ENCODE measurements around the gene OR7G1.

Gene OR7G1, protein sequence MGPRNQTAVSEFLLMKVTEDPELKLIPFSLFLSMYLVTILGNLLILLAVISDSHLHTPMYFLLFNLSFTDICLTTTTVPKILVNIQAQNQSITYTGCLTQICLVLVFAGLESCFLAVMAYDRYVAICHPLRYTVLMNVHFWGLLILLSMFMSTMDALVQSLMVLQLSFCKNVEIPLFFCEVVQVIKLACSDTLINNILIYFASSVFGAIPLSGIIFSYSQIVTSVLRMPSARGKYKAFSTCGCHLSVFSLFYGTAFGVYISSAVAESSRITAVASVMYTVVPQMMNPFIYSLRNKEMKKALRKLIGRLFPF

DNA sequence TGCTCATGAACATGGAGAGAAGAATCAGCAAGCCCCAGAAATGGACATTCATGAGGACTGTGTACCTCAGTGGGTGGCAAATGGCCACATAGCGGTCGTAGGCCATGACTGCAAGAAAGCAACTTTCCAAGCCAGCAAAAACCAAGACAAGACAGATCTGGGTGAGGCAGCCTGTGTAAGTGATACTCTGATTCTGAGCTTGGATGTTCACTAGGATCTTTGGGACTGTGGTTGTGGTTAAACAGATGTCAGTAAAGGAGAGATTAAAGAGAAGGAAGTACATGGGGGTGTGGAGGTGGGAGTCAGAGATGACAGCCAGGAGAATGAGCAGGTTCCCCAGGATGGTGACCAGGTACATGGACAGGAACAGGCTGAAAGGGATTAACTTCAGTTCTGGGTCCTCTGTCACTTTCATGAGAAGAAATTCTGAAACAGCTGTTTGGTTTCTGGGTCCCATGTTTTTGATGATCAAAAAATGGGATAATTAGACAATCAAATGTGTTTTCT is at the start of gene OR7G1:
OR7G1 (minus strand) TSS at position 457 of the 507 bp plus-strand sequence; CDS start at position 457, 0 bp downstream.
- DNase-seq (ENCODE audit: low read depth): no peak

GRCh38 chr19:9165261-9165660 is 49.7 kb upstream of the OR7G1 start:
- peak; percentile 24 for DNase-seq (ENCODE audit: low read depth)

DNA sequence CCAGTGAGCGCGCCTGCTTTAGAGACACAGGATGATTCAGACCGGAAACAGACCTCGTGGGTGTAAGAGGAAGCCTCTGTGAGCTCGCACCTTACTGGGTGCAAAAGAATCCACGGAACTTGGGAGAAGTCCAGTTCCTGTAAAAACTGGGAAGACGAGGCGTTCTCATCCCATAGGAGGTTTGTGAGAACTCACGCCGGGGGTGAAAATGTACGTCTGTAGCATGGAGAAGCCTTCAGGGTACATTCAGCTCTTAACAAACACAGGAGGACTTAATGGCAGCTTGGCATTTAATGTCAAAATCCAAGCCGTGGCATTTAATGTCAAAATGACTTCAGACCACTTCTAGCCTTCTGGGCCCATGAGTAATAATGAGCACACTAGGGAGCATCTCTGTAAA is 45.9 kb upstream of the OR7G1 start:
- no peak for DNase-seq (ENCODE audit: low read depth)

DNA sequence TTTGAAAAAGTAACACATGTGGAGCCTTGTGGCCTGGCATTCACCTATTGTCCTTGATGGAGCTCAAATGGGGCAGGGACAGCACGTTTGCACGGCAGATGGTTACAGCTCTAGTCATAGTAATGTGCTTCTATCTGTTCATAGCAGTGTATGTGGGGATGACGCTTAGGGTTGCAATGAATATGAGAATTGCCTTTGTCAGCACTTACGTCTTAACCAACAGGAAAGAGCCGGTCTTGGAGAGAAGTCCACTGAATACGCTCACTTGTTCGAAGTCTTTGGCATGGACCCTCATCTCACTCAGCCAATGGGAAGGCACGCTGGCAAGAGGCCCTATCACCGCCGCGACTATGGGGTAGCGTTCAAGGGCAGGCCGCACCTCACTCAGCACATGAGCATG is 44.3 kb upstream of the OR7G1 start:
- no peak for DNase-seq (ENCODE audit: low read depth)

DNA sequence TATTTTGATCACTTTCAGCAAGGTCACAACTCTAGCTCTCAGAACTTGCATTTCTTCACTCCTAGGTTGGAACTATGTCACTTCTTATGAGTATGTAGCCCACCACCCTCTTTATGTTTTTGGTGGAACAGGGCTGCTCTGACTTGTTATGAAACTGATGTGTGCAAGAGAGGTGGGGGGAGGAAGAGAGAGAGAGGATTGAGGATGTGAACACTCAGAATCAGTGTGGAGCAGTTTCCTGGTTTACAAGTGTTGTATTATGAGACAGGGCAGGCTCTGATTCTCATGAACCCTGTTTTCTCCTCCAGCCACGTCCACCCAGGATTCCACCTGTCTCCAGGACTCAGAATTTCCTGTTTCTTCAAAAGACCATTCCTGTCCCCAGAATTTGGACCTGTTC is 40.7 kb upstream of the OR7G1 start:
- no peak for DNase-seq (ENCODE audit: low read depth)

DNA sequence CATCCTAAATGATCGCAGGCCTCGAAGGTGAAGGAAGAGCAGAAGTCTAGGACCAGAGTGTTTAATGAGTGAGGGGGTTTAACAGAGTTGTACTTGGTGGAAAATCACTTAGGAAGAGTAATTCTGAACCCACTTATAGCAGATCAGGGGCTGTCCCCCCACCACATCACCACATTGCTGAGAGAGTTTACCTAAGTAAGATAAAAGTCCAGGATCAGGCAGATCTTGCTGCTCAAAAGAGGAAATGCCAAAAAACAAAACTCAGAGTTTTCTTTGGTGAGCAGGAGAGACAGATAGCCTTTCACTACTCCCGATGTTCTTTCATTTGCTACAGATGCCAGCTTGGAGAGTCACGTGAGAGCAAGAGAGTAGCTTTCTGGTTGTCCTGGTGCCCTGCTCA is 40.0 kb upstream of the OR7G1 start:
- DNase-seq (ENCODE audit: low read depth): no peak

DNA sequence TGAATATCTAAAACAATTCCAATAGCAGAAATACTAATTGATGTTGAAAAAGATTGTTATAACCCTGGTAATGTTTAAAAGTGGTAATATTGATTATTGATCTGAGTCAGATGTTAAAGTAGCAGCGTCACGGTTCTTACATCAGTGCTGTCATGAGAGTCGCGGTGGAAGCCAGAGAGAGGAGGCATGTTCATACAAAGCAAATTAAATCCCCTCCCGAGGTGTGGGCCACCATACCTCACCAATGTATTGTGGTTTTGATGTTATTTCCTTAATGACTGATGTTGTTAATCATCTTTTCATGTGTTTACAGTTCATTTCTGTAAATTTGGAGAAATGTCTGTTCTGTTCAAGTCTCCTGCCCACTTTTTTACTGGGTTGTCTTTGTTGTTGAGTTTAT is 35.8 kb upstream of the OR7G1 start:
- no peak for DNase-seq (ENCODE audit: low read depth)

GRCh38 chr19:9150650-9151049 is 35.1 kb upstream of the OR7G1 start:
- no peak for DNase-seq (ENCODE audit: low read depth)

GRCh38 chr19:9149997-9150396 is 34.4 kb upstream of the OR7G1 start:
- no peak for DNase-seq (ENCODE audit: low read depth)

GRCh38 chr19:9148697-9149096 is 33.1 kb upstream of the OR7G1 start:
- DNase-seq (ENCODE audit: low read depth): no peak

DNA sequence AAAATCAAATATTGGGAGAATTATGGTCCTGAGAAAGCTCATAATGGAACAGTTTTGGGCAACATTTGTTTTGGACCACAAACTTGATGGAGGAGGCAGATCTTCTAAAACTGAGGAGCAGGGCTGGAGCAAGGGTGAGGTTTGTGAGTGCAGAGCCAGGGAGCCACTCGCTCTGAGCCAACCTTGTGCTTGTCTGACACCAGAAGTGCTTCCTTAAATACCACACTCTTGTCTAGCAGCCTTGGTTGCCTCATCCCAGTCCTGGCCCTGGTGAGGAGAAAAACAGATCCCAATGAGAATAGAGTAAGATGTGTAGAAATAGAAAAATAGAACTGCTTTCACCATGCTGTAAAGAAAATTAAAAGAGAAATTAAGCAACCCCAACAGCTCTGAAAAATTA is 31.3 kb upstream of the OR7G1 start:
- DNase-seq (ENCODE audit: low read depth): no peak

DNA sequence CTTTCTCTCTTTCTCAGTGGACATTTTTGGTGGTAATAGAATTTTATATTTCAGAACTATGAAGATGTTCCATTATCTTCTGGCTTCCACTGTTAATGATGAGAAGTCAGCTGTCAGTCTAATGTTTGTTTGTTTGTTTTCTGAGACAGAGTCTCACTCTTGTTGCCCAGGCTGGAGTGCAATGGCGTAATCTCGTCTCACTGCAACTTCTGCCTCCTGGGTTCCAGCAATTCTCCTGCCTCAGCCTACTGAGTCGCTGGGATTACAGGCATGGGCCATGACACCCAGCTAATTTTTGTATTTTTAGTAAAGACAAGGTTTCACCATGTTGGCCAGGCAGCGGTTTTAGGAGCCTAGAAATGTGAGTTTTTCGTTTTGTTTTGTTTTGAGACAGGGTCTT is 29.4 kb upstream of the OR7G1 start:
- DNase-seq (ENCODE audit: low read depth): peak; percentile 9

DNA sequence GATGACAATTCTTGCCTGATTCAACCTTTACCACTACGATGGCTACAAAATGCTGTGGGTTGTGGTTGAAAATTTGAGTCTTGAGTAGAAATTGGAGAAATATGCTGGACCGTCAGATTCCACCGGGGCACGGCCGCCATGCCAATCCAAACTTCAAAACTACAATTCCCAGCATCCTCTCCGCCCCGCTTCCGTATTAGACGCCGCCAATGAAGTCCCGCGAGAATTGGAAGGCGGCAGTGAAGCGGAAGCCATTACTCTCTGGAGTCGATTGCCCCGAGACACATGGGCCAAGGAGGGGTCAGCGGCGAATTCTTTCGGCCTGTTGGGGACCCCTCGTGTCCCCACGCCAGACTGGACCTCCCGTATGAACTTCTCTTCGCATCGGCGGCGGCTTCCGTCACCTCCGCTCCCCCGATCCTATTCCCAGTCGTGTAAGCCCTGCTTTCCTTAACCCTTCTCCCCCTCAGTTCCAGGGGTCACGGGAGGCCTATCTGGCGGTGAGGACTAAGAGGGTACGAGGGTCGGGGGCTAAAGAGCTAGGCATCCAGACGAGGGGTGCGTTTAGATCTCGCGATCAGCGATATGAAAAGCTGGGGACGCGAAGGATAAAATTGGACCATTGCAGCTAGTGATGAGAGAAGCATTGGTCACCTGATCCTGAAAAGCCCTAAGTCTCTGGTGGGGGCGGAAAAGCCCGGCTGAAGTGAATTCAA is 24.8 kb upstream of the OR7G1 start, which contains the start of gene ZNF317:
ZNF317 (plus strand) TSS at position 239 of the 716 bp plus-strand sequence. CDS start 15,620 bp downstream, outside the sequence.
- peak; percentile 95 for DNase-seq (ENCODE audit: low read depth)

DNA sequence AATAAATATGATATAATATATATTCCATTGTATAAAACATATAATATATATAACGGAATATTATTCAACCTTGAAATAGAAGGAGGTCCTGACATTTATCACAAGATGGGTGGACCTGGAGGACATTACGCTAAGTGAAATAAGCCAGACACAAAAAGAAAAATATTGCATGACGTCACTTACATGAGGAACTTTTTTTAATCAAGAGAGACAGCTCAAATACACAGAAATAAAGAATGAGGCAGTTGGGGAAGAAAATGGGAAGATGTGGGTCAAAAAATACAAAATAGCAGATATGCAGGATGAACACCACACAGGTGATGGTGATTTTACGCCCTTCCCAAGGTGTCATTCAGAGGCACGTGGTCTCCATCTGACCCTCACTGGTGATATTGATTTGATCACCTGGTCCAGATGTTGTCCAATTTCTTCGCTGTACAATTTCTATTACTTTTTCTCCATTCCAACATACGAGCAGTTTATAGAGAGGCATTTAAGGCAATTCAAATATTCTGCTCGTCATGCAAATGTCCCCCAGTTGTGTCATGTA is 24.1 kb upstream of the OR7G1 start:
- DNase-seq (ENCODE audit: low read depth): no peak

DNA sequence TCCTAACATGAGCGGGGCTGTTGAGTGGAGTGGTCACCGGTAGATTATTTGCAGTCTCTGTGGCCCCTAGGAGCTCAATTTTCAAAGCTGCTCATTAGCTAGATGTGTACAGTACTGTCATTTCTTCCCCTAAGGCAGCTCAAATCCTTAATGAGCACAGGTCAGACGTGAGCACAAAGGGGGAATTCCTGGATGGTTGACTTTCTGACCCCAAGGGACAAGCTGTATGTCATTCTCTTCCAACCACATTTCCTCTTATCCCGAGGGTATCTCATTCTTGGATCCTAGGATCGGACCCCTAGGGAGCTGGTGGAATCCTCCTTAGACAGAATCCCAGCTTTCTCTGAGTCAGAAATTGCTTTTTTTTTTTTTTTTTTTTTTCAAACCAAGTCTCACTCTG is 16.9 kb upstream of the OR7G1 start:
- peak; percentile 36 for DNase-seq (ENCODE audit: low read depth)

- no peak for DNase-seq (ENCODE audit: low read depth)
Measured at GRCh38 chr19:9130965-9131364, 15.4 kb upstream of the OR7G1 start.

GRCh38 chr19:9128171-9128570 is 12.6 kb upstream of the OR7G1 start:
- peak; percentile 83 for DNase-seq (ENCODE audit: low read depth)

GRCh38 chr19:9126900-9127405 is 11.4 kb upstream of the OR7G1 start, which contains the start of gene OR7G3:
TSS of gene OR7G3 (minus strand) at chr19:9126950. CDS start at chr19:9126950, 0 bp downstream.
- no peak for DNase-seq (ENCODE audit: low read depth)

- DNase-seq (ENCODE audit: low read depth): no peak
Measured at GRCh38 chr19:9116547-9116946, 984 bp upstream of the OR7G1 start.

GRCh38 chr19:9109959-9110358 is 5.6 kb downstream of the OR7G1 start:
- no peak for DNase-seq (ENCODE audit: low read depth)

- no peak for DNase-seq (ENCODE audit: low read depth)
Measured at GRCh38 chr19:9107375-9107774, 8.2 kb downstream of the OR7G1 start, which contains the start of gene OR7G2. TSS of gene OR7G2 (minus strand) at chr19:9107475. CDS start at chr19:9103243, 4,232 bp downstream.

DNA sequence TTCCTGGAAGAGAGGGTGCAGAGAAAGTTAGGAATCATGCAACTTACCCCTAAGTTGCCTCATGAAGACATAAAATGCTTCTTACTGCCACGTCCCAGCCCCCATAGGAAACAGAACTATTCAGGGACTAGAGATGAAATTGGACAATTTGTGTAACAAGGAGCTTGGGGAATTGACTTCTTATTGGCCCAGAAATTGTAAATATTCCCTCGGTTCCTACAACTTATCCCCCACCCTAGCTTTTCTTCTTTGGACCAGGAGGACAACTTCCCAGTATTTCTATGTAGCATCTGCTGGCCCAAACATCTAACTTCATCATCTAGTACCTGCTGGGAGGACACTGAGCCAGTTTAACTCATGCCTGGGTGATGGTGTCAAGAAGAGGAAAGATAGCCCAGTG is 28.8 kb downstream of the OR7G1 start, which contains the start of gene OR1M1:
OR1M1 (plus strand) TSS at position 301 of the 400 bp plus-strand sequence. CDS start 6,184 bp downstream, outside the sequence.
- DNase-seq (ENCODE audit: low read depth): no peak
